Fibroblast of the aortic adventitia (primary cell): Measurements from ENCODE around the gene MYLIP. TPM values are rescaled to one million over a fixed set of nuclear protein-coding genes. Genes with fewer than 3 reads are reported as not detected.

ENCODE experiments used
- DNase-seq: peaks from one replicate; pipeline ENCODE4 v3.0.0-alpha.2; 2010; ENCODE audit warnings: low read depth
- H3K4me3 ChIP-seq: 2 replicates; pipeline ENCODE4 v1.5.1; 2011; ENCODE audit warnings: low read depth, mild to moderate bottlenecking, control low read depth, low read length, moderate library complexity
- total RNA-seq: library from RNA; depleted of rRNA; stranded (reverse); fragments of >200 nt; gene quantifications from 2 replicates; pipeline ENCODE4 v1.2.3, GENCODE V29; 2012; ENCODE audit warnings: low replicate concordance
- TF ChIP-seq, protein P1 (sequence below): IDR thresholded peaks from 2 replicates; pipeline ENCODE4 v1.5.1; 2011; ENCODE audit warnings: mild to moderate bottlenecking, low read length, control low read depth, inconsistent platforms; ENCODE audit not compliant: insufficient read depth

Gene MYLIP
- total RNA-seq, 1 donor: 36.1 TPM

- no peak overlapping the region for H3K4me3 ChIP-seq
- no peak for DNase-seq
- TF ChIP-seq, protein P1, sequence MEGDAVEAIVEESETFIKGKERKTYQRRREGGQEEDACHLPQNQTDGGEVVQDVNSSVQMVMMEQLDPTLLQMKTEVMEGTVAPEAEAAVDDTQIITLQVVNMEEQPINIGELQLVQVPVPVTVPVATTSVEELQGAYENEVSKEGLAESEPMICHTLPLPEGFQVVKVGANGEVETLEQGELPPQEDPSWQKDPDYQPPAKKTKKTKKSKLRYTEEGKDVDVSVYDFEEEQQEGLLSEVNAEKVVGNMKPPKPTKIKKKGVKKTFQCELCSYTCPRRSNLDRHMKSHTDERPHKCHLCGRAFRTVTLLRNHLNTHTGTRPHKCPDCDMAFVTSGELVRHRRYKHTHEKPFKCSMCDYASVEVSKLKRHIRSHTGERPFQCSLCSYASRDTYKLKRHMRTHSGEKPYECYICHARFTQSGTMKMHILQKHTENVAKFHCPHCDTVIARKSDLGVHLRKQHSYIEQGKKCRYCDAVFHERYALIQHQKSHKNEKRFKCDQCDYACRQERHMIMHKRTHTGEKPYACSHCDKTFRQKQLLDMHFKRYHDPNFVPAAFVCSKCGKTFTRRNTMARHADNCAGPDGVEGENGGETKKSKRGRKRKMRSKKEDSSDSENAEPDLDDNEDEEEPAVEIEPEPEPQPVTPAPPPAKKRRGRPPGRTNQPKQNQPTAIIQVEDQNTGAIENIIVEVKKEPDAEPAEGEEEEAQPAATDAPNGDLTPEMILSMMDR: no peak
Measured at GRCh38 chr6:16088409-16088808, 40.5 kb upstream of the MYLIP start.

DNA sequence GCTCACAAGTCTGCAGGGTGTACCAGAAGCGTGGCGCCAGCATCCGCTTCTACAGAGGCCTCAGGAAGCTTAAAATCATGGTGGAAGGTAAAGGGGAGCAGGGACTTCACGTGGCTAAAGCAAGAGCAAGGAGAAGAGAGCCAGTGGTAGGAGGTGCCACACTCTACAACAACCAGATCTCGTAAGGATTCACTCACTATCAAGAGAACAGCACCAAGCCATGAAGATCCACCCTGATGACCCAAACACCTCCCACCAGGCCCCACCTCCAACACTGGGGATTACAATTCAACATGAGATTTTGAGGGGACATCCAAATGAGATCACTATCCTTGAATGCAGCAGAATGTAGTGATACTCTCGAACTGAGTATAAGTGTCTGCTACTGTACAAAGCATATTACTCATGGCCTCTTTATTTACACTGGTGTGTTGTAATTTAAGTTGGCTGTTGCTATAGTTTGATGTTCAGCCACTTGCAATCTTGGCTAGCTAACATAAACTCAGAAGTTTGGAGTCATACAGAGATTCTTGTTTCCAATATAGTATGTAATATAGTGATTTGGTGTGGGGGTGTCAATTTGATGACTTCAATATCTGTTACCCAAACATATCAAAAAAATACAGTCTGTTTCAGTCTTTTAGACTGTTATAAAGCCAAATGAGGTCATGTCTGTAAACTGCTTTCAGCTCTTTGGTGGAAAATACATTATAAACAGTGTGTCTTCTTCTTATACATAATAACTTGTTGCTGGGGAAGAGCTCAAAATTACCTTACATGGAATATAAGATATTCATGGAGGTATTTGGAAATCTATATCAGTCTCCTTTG is 39.4 kb upstream of the MYLIP start:
- no peak for DNase-seq

DNA sequence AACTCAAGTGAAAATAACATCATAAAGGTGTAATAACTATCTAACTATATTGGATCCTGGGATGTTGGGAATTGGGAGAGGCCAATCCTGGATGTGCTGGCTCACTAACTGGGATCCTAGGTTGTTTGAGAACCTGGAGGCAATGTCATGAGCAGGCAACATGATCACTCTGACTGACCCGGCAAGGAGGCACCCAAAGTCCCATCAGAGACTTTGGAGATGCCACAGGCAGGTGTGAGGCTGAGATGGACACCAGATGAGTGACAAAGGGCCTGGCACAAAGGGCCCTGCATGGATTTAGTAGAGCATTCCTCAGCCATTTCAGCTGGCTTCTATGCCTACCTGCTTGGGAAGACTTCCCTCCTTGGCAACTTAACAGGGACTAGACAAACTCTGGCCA is 38.4 kb upstream of the MYLIP start:
- no peak overlapping the region for H3K4me3 ChIP-seq
- TF ChIP-seq, protein P1: no peak
- no peak for DNase-seq

More for the DNA sequence above, 39.4 kb upstream of the MYLIP start:
- no peak overlapping the region for H3K4me3 ChIP-seq
- TF ChIP-seq, protein P1: no peak

DNA sequence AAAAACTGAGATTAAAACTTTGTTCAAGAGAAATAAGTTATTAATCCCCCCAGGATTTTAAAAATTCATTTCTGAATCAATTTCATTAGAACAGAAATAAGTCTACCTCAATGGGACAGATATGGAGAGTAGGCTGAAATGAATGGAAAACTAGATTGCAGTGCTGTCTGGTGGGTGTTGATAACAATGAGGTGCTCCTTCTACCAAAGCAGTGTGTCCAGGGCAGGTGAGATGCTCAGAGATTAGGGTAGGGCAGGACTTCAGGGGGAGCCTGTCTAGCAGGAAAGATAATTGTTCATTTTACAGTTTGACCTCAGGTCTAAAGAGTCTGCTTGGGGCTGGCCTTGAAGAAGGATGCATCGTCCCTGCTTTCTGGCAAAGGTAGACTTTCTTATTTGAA is 38.0 kb upstream of the MYLIP start:
- no peak for DNase-seq
- no peak overlapping the region for H3K4me3 ChIP-seq
- TF ChIP-seq, protein P1: no peak

GRCh38 chr6:16092140-16092539 is 36.7 kb upstream of the MYLIP start:
- no peak for DNase-seq
- H3K4me3 ChIP-seq: no peak overlapping the region
- TF ChIP-seq, protein P1: no peak

DNA sequence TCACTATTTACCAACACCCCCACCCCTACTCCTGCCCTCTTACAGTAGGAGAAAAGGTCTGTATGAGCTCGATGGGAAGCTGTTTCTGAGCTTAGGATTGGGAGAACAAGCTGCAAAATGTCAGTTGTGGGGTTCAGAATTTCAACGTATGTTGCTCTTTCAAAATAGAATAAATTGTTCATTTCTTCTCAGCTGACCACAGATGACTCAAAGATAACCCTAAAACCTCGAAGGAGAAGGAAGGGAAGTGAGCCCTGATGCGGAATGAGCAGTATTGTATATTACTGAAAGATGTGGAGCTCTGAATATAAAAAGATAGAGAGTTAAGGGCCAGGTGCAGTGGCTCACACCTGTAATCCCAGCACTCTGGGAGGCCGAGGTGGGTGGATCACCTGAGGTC is 35.9 kb upstream of the MYLIP start:
- TF ChIP-seq, protein P1: no peak
- H3K4me3 ChIP-seq: no peak overlapping the region
- DNase-seq: no peak

DNA sequence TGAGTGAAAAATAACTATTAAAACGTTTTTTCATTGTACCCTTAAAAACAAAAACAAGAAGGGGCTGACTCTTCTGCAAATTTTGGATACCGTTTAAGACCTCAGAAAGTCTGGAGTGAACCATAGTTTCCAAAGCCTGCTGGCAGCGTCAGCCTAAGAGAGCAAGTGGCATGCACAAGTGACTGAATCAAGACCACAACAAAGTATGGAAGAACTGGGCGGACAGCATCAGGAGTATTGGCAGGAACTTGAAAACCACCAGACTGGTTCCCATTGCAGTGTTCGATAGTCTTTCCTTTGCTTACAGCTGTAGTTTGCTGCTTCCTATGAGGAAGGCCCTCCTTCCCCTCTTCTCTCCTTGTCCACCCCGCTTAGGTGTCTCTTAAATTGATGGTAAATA is 33.7 kb upstream of the MYLIP start:
- DNase-seq: no peak
- H3K4me3 ChIP-seq: no peak overlapping the region
- TF ChIP-seq, protein P1: no peak
